Amniotic stem cell (primary cell): ENCODE measurements around the gene TTBK1.
A peak's percentile ranks its signal among the peaks of the same experiment; 100 is the strongest.

Experiments used
- DNase-seq: peaks from one replicate; lab custom pipeline; 2025; lab: John Stamatoyannopoulos, UW

TTBK1 gene

DNA sequence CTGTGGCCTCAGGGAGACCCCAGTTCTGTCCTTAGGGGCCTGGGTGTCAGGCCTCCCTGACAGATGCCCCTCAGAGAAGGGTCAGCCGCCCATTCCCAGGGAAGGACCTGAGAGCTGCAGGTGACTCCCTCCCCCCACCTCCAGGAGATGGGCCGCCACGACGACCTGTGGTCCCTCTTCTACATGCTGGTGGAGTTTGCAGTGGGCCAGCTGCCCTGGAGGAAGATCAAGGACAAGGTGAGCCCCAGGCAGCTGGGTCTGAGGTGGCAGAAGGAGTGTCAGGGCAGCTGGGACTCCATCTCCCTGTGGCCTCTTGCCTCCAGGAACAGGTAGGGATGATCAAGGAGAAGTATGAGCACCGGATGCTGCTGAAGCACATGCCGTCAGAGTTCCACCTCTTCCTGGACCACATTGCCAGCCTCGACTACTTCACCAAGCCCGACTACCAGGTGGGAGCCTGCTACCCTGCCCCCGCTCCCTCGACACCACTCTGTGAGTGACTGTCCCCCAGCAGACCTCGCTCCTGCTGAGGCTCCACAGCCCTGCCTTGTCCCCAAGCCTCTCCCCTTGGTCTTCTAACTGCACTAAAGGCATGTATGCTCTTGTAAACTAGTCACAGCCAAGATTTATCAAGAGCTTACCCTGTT lies 12.2 kb downstream of the TTBK1 start:
- no peak for DNase-seq

DNA sequence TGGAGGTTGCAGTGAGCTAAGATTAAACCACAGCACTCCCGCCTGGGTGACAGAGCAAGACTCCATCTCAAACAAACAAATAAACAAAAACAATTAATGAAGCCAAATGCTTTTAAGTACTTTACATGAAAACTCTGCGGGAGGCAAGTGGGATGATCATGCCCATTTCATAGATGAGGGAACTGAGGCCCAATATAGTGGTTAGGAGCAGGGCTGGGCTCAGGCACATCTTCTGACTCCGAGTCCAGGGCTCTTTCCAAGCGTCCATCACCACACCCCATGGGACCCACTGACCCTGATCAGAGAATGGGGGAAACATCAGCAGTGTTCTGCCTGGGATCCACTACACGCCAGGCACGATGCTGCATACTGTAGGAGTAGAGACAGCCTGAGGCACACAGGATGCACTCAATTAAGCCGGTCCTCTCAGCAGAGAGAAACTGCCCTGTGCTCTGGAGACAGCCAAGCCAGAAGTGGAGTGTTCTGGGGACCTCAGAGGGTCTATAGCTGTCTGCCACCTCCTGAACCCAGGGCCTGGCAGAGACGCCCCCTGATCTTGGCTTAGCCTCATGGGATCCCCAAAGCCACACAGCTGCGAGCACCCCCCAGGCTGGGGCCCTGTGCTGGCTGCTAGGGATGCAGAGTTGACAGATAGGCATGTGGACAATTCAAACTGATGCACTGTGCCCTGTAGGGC lies 13.5 kb downstream of the TTBK1 start:
- DNase-seq: no peak

DNA sequence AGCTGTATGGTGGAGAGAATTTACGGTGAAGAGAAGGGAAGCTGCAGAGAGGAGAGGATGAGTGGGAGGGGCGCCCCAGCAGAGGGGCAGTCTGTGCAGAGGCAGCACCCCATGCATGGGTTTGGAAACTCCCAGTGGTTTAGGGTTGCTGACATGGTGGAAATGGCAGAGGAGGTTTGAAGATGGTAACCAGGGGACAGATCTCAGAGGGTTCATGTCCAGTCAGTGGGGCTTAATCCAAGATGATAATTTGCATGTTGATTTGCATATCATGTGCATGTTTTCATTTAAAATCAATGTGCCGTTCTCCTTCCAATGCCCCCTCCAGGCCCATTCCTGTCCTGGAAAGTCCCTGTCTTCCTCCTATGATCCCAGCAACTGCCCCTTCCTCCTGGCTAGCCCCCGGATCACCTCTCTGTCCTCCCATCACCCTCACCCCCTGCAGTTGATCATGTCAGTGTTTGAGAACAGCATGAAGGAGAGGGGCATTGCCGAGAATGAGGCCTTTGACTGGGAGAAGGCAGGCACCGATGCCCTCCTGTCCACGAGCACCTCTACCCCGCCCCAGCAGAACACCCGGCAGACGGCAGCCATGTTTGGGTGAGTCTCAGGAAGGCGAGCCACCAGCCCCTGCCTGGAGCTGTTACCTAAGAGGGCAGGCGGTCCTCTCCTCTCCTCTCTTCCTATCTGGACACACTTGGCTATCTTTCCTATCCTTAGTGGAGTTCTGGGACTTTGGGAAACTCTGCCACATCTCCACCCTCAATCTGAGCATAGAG lies 14.3 kb downstream of the TTBK1 start:
- DNase-seq: no peak

DNA sequence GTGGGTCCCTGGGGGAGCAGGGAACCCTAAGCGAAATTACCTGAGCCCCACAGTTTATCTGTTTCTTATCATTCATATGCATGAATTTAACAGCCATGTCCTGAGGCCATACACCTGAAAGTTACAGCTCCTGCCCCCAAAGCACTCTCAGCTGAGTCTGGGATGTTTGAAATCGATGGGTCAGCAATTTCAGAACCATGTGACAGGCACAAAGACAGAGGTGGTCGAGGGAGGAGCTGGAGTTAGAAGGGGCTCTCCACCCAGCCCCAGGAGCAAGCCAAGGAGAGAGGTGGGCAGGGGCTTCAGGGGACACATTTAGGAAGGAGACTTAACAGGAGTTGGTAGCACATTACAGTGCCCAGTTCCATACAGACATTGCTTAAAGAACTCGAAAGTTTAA lies 14.9 kb downstream of the TTBK1 start:
- DNase-seq: no peak

DNA sequence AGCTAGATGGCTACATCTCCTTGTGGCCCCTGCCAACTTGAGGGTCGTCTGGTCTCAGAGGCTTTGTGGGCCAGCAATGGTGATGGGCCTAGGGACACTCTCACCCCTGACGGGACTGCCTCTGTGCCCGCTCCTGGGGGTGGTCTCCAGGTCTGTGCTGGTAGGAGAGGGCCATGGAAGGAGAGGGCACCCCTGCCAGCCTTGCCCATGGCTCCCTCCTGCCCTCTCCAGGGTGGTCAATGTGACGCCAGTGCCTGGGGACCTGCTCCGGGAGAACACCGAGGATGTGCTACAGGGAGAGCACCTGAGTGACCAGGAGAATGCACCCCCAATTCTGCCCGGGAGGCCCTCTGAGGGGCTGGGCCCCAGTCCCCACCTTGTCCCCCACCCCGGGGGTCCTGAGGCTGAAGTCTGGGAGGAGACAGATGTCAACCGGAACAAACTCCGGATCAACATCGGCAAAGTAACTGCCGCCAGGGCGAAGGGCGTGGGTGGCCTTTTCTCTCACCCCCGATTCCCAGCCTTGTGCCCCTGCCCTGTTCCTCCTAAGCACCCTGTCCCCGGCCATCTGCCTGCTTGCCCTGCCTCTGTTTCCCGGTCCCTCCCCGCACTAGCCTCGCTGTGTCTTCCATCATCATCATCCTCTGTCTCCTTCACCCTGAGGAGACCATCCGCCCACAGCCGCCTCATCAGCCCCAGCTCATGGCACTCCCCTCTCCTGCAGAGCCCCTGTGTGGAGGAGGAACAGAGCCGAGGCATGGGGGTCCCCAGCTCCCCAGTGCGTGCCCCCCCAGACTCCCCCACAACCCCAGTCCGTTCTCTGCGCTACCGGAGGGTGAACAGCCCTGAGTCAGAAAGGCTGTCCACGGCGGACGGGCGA lies 15.8 kb downstream of the TTBK1 start:
- DNase-seq: no peak

DNA sequence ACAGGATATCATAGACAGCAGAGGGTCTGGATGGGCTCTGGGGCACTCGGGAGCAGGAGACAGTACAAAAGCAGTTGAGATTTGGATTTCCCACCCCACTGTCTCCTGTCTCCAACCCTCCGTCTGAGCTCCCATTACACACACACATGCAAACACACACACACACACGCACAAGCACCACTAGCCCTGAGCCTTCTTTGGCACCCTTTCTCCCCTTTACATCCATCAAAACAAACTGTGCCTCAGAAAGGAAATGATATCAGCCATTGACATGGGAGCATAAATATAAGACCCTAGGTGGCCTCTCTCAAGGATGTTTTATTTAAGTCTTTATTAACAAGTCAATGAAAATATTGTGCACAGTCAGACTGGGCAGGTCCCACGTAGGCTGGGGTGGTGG lies 17.5 kb downstream of the TTBK1 start:
- DNase-seq: no peak

DNA sequence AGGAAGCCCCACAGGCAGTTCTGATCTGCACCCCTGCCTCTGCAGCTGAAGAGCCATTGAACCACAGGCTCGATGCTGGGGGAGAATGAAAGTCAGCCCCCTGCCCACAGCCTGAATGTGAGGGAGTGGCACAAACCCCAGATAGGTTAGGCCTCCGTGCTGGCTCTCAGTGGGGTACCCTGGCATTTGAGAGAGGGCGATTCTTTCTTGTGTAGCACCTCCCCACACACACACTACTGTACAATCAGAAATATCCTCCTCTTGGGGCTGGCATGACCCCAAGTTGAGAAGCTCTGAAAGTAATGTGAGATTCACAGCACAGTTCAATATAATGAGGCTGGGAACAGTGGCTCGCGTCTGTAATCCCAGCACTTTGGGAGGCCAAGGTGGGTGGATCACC lies 17.9 kb downstream of the TTBK1 start:
- DNase-seq: no peak

DNA sequence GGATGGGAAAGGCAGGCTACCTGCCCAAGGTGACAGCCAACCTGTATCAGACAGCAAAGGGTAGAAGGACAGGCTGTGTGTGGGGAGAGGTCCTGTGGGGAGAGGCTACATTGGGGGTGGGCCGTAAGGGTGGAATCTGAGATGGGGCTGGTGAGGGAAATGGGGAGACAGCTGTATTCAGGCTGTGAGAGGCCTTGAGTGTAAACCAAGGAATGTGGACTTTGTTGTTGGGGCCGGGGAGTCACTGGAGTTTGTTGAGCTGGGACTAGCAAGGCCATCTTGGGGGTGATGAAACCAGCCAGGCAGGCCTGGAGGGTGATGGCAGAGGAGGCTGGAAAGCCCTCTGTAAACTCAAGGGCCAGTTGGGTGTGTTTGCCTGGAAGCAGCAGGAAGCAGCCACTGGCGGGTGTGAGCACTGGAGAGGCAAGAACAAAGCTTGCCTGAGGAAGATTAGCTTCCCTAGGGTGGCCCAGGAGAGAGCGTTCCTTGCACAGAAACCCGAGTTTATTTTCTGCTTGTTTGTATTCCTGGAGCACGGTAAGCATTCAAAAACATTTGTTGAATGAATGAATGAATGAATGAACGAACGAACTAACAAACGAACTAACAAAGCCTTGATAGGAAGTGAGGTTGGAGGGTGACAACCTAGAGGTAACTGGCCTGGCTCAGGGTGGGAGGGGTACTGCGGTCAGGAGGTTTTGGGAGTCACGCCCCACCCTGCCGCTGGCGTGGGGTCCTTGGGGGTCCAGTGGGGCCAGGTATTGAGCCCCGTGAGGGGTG lies 18.9 kb downstream of the TTBK1 start:
- DNase-seq: no peak

DNA sequence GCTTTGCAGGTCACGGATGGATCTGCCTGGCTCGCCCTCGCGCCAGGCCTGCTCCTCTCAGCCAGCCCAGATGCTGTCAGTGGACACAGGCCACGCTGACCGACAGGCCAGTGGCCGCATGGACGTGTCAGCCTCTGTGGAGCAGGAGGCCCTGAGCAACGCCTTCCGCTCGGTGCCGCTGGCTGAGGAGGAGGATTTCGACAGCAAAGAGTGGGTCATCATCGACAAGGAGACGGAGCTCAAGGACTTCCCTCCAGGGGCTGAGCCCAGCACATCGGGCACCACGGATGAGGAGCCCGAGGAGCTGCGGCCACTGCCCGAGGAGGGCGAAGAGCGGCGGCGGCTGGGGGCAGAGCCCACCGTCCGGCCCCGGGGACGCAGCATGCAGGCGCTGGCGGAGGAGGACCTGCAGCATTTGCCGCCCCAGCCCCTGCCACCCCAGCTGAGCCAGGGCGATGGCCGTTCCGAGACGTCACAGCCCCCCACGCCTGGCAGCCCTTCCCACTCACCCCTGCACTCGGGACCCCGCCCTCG lies 19.6 kb downstream of the TTBK1 start:
- no peak for DNase-seq

DNA sequence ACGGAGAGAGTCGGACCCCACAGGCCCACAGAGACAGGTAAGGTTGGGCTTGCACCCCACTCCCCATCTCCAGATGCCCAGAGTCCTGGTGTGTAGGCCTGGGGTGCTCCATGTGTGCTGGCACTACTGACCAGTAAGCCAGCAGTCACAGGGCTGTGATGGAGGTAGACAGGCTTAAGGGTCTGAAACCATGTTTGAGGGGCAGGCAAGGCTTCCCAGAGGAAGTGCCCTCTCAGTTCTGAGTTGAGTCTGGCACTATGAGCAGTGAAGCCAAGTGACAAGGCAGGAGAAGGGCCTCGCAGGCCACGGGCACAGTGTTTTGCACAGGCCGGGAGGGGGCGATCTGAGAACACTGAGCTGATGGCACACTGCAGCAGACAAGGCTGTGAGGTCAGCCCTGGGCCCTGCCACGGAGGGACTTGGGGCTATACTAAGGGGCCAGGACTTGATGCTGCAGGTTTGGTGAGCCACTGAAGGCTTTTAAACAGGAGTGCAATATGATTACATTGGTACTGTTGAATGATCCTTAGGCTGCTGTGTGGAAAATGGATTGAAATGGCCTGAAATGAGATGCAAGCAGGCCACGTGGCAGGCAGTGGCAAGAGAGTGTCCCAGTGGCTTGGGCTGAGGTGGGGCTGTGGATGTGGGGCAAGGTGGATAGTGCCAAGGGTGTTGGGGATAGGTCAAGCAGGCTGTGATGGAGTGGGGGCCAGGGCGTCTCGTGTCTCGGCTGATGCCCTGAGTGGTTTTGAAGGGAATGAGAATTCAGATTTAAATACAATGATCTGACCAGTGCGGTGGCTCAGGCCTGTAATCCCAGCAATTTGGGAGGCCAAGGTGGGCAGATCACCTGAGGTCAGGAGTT lies 20.3 kb downstream of the TTBK1 start:
- peak; percentile 29 for DNase-seq

DNA sequence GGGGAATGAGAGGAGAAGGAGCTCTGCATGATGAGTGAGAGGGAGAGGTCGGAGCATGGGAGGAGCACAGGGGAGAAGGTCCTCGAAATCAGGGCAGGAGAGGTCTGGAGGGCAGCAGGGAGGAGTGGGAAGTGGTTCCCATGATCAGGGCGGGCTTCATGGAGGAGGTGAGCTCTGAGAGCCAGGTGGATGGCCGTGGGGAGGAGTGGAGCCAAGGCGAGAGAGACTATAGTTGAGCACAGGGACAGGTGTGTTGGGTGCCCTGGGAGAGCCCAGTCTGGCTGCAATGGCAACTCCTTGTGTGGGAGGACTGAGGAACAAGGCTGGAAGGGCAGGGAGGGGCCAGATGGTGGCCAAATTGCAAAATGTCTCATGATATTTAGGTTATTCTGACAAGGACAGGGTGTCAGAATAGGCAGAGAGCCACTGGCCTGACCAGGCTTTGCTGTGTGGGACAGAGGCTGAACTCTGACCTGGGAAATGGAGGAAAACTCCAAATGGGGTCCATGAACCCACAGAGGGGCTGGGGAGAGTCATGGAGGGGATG lies 21.4 kb downstream of the TTBK1 start:
- DNase-seq: no peak

DNA sequence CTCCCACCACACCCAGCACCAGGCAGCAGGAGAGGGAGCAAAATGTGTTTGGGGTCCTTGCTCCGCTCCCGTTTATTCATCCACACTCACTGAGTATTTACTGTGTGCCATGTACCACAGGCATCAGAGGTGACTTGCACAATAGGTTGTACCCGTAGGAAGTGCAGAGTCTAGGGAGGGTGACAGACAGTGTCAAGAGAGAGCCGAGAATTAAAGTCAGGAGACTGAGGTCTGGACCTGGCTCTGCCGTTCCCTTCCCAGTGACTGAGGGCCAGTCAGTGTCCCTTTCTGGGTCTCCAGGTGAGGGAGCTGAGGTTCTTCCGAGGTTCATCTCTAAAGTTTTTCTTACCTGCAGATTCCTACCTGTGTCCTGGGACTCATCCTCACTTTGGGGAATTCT lies 22.3 kb downstream of the TTBK1 start:
- DNase-seq: no peak

DNA sequence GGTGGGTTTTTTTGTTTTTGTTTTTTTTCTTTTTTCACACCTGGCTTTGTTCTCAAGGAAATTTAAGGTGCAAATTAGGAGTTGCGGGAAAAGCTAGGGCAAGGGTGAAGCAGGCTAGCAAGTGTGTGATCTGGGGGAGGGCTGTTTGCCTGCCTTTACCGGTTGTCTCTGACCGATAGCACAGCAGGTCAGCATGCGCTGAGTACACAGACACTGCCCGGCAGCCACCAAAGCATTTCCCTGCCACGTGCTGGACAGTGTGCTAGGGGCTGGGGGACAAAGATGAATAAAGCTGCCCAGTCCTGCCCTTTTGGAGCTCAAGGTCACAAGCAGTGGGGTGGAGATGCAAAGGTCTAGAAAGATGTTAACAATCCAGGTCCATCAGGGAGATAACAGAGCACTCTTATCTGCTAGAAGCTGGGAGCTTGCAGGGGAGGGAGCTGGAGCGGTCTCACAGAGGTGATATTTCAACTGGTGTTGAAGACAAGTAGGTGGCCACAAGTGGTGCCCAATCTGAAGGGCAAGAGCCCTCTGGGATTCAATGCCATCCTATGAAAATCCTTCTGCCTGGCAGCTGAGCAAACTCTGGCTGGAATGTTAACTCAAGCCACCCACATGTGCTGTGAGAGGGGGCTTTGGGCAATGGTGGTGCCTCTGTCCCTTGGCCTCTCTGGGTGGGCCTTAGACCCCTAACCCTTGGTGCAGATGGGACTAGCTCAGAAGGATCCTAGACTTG lies 24.5 kb downstream of the TTBK1 start:
- DNase-seq: no peak

DNA sequence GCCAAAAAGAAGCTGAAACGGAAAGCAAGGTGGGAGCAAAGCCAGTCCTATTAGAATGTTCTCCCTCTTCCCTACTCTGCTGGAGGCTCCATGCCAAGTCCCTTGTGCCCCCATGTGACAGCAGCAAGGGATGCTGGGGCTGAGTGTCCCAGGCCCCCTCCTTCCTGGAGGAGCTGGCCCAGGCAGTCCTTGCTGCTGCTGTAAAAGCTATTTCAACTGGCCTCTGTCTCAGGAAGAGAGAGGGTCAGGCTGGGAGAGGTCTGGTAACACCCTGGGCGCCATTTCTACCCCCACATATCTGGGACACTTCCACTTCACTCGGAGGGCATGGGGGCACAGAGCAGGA lies 25.0 kb downstream of the TTBK1 start:
- DNase-seq: no peak

DNA sequence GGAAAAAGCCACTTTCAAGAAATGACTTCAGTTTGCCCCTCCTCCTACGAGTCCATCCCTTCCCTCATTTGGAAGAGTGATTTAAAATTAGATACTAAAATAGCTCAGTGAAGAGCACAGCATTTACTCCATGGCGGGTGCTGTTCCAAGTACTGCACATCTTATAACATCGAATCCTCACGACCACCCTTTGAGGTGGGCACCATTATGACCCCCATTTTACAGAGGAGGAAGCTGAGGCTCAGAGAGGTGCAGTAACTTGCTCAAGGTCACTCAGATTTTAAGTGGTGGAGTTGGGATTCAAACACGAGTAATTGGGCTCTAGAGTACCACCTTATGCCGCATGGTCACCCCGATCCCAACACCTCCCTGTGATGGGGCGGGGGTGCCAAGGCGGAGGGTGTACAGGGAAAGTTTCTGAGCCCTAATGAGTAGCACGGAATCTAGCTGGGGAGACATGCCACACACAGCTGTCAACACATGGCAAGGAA lies 25.5 kb downstream of the TTBK1 start:
- DNase-seq: no peak

DNA sequence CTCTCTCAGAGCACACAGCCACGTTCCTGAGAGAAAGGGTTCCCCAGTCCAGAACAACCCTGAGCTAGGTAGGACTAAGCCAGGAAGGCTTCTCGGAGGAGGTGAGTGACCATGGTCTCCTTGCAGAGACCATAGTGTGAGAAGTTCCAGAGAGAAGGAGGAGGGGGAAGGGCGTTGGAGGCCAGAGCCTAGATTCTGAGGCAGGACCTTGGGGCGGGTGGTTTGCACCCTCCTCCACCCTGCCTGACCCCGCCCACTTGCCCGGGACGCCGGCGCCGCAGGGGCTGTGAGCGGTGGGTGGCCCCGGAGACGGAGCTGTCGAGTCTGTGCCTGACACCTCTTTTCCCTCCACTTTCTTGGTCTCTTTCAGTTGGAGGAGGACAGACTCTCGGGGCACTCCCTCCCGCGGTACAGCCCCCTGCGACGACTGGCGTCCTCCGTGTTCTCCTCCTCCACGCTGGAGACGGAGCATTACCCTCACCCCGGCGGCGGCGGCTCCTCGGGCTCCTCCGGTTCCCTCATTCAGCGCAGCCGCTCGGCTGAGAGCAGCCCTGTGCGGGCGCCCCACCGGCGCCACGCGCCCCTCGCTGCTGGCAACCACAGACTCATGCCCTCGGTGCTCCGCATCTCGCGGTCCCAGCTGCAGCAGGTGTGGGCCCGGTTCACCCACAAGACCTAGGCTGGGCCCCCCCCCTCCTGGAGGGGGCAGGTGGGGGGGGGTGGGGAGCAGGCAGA lies 26.2 kb downstream of the TTBK1 start:
- no peak for DNase-seq

DNA sequence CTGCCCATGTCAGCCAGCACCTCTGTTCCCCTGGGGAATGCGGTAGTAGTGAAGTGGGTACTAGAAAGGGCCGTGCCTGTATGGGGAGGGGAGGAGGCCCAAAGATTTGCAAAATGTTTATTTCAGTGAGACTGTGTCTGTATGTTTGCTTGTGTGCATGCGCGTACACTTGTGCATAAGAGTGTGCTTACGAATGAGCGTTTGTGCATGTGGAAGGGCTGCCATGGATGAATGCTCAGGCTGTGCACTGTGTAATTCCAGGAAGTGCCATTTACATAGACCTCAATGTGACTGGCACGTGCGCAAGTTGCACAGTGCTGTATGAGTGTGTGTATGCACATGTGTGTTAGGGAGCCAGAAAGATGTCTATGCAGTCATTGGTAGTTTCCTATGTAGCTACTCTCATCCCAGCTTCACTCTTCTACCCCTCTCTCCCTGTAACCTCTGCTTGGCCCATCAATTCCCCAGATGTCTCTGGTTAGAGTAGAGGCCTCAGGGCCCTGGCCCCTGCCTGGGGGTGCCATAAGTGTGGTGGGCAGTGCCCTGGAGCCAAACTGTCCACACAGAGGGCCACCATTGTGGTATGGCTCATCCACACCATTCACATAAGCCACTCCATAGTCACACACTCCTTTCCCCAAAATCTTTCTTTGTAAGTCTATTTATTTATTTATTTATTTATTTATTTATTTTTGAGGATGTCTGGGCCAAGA lies 28.0 kb downstream of the TTBK1 start:
- no peak for DNase-seq

DNA sequence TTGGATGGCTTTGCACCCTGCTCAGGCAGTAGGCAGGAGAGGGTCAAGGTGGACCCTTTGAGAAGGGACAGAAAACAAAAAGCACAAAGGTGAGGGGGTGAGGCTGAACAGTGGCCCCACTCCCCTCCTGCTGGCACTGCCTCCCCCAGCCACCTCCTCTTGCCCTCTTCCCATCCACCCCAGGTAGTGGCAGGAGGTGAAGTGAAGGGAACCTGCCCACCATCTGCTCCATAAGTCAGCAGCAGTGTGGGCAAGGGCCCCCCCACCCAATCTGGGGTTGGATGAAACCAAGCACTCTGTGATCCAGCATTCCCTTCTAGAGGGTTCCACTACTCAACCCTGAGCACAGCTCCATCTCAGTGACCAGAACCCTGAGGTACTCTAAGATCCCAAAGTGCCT lies 28.7 kb downstream of the TTBK1 start:
- DNase-seq: no peak
